HG03565 (cell line): ENCODE data around the gene CAMKK1.

Experiments
- ATAC-seq: cut with Tn5 transposase; IDR thresholded peaks from one replicate; pipeline ENCODE4 v1.9.1; 2021; ENCODE audit warnings: mild to moderate bottlenecking, moderate library complexity; ENCODE audit not compliant: unreplicated experiment

CAMKK1 gene

DNA sequence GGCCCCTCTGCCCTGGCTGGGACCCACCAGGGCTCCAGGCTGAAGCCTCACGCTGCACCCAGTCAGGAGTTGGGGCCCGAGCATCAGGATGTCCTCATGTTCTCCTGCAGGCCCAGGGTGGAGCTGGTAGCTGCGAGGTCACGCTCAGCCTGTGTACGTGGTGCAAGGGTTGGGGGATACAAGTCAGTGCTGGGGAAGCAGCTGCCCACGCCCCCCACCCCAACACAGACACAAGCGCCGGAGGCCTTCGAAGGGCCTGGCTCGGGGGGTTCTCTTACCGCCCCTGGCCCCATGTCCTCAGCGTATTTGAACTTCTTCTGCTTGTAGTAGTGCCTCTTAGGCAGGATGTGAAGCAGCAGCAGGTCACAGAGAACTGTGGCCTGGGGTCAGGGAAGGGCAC is 4.9 kb upstream of the CAMKK1 start:
- ATAC-seq: no peak

DNA sequence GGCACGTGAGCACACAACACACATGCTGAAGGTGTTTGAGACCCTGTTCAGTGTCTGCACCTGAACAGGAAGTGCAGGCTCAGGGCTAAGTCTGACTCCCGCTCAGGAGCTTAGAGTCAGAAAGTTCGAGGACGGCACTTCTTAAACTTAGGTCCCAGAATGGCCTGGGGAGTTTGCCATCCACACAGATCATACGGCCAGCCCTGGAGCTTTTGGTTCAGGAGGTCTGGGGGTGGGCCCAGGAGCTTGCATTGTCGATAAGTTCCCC is 4.0 kb upstream of the CAMKK1 start:
- ATAC-seq: no peak

DNA sequence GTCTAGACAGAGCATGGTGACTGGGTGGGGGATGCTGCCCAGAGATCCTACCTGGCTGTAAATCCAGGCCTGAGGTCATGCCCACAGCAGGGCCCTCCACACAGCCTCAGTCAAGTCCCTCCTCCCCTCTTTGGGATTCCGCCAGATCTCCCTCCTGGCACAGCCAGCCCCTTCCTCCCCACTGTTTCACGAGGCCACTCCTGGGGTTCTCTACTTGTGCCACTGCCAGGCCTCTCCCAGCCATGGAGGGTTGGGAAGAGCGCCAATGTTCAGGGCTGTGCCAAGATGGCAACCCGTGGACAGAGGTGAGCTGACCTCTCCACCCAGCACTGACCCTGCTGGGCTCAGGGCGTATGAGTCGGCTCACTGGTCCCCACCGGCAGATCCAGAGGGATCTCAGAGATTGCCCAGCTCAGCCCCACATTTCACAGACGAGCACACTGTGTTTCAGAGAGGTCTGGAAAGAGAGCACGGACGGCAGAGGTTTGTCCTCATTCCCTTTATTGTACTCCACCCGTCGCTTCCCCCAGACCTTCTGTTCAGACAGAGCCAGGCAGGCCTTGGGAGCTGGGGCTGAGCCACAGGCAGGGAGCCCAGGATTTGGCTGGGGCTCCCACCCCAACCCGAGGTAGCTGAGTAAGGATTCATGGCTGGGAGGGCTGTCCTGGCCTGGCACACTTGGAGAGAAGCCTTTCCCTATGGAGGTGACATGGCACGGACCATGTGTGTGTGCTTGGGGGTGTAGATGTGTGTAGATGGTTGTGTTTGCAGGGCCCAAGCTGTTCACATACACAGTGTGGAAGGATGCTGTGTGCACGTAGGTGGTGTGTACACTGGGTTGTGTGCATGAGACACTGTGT is 3.5 kb upstream of the CAMKK1 start:
- ATAC-seq: no peak

DNA sequence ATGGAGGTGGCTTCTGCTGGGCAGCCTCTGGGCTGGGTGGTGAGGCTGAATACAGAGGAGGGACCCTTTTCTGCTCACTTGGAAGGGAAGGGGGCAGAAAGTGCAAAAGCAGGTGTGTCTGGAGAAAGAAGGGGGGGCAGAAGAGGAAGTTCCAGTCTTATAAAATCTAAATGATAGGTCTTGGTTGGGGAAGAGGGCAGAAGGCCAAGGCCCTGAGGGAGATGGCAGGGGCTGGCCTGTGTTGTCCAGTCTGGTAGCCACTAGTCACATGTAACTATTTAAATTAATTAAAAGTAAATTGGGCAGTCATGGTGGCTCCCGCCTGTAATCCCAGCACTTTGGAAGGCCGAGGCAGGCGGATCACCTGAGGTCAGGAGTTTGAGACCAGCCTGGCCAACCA is 2.5 kb upstream of the CAMKK1 start:
- ATAC-seq: no peak

DNA sequence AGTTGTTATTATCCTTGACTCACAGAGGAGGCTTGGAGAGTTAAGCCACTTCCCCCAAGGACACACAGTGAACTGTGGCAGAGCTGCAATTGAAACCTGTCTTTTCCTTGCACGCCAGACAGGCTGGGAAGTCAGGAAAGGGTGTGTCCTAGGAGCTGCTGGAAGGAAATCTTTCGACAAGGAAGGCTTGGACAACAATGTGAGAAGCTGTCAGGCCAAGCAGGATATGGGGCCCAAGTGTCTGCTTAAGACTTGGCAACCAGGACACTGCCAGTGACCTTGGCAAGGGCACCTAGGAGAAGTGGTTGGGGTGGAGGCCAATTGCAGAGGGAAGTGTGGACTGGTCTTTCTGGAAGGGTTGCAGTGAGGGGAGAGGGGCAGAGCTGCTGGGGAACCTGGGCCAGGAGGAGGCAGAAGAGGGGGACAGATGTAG is 2.1 kb upstream of the CAMKK1 start:
- ATAC-seq: no peak

DNA sequence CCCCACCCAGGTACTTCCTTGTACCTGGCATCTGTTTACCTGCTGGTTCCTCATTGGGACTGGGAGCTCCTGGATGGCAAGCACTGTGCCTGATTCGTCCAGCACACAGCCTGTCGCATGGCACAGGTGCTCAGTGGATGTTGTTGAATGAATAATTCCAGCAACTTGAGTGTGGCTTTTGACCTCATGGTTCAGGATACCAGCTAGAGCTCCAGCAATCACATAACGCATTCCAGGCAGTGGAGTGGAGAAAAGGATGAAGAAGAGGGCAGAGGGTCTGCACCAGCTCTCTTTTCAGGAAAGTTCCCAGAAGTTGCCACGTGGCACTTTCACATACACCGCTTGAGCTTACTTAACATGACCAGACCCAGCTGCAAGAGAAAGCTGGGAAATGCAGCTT is 1.3 kb upstream of the CAMKK1 start:
- no peak for ATAC-seq

DNA sequence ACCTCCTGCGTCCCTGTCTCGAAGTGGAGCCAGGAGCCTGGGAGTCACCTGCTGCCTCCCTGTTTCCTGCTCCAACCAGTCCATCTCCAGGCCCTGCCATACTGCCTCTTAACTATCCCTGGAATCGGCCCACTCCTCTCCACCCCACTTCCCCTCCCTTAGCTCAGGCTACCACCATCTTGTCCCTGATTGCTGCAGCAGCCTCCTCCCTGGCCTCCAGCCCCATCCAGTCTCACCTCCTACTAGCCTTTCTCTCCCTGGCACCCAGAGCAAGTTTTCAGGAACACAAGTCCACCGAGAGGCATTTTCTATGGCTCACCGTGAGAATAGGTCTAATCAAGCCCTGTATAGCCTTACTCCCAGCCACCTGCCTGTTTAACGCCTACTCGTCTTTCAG is 865 bp upstream of the CAMKK1 start:
- no peak for ATAC-seq

DNA sequence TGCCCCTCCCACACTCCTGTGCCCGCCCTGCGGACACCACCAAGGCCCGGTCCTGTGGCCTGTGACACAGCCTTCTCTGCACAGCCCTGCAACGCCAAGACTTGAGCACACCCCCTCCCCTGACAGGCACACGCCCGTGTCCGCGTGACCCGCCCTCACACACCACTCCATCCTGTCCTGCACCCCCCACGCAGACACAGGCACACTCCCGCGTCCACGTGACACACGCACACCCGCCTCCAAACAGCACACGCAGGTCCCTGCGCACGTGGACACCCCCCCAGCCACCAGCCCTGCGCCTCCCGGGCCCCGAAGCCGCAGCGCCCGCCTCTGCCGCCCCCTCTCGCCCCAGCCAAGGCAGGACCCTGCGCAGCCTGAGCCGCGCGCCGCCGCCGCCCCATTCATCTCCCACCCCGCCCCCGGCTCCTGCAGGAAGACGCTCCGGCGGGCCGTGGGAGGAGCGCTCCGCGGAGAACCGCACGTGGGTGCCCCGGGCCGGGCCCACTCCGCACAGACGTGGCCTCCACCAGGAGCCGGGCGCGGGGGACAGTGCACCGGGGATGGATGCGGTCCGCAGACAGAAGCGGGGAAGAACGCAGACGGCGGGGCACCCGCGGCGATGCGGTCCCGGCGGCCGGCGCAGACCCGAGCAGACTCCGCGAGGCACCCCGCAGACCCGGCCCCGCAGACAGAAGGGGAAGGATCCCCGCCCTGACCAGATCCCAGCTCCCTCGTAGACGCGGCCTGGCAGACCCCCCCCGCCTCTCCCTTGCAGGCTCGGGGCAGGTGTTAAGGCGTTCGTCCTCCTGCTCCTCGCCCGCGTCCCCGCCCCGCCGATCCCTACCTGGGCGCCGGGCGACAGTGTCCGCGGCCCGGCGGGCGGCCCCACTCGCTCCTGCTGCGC is 506 bp downstream of the CAMKK1 start:
- peak; percentile 6 for ATAC-seq

DNA sequence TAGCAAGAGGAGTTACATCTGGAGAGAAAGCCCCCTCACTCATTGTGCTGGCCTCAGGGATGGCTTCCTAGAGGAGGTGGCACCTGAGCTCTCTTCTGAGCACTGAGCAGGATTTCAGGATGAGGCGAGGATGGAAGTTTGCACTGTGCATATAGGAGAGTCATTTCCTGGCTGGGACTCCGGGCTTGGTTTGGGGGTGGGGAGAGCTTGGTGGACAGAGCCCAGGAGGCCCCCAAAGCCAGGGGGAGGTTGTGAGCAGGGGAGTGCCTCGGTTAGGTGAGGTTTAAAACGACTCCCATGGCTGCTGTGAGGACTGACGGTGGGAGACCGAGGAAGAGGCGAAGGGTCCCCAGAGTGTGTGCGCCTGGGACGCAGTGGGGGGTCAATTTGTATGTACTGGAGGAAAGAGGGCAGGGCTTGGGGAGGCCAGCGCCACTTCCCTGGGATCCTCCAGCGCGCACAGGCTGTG is 1.2 kb downstream of the CAMKK1 start:
- no peak for ATAC-seq

DNA sequence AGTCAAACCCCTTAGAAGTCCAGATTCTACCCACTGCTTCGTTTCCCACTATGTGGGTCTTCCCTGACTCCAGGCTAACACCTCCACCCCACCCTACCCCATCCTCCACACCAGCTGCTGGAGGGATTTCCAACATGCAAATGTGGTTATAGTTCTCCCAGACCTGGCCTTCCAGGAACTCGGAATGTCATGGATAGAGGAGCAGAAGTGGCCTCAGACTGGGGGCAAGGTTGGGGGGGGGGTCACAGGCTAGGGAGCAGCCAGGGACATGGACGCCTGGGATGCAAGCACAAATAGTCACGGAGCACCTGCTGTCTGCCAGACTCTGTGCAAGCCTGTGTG is 2.0 kb downstream of the CAMKK1 start:
- no peak for ATAC-seq

DNA sequence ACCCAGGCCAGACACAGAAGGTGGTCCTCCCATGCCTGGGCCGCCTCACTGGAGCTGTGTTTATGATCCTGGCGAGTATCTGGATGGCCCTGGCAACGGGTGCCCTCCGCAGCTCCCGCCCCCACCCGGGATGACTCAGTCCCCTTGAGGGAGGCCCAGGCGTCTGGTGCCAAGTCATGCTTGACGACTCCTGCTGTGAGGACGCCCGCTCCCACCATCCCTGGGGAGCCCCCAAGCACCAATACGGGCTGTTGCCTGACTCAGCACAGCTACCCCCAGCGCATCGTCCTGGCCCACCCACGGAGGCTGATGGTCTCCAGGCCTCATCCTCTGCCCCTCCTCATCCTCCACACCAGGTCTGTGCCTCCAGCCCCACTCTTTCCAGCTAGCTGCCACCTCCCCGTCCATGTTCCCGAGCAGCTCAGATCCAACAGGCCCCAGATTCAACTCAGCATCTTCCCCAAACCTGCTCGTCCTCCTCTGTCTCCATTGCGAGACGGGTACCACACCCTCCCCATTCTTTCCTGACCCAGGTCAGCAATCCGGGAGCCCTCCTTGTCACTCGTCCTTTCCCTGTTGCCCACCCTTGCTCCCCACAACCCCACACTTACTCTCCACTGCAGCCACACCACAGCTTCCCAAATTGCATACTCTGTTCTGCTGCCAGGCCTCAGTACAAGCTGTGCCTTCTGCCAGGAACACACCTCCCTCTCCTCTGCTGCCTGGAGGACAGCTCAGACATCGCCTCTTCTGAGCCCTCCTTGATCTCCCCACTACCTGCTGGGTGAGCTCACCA is 2.6 kb downstream of the CAMKK1 start:
- no peak for ATAC-seq

DNA sequence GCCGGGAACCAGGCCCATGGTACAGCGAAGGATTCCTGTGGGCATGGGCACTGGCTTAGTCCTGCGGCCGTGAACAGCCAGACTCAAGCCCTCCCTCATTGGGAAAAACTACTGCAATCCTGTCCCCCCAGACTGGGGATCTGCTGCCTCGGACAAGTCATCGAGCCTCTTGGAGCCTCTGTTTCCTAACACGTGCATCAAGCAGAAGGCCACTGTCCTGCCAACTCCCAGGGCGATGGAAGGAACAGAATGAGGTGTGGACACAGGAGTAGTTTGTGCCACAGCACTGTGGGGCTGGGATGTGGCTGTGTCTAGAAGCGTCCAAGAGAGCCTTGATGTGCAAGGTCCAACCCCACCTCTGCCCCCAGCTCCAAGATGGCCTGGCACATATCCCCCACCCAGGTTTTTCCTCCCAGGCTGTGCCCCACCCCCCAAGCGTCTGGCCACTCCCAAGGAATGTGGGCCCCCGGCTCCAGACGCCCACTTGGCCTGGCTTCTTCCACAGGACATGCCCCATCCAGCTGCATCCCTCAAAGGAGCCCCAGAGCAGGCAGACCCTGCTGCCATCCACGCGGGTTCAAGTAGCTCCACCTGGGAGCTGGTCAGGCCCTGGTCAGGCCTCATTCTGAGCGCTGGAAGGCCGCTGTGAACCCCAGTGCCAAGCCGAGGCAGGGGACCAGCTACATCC is 3.4 kb downstream of the CAMKK1 start:
- no peak for ATAC-seq

DNA sequence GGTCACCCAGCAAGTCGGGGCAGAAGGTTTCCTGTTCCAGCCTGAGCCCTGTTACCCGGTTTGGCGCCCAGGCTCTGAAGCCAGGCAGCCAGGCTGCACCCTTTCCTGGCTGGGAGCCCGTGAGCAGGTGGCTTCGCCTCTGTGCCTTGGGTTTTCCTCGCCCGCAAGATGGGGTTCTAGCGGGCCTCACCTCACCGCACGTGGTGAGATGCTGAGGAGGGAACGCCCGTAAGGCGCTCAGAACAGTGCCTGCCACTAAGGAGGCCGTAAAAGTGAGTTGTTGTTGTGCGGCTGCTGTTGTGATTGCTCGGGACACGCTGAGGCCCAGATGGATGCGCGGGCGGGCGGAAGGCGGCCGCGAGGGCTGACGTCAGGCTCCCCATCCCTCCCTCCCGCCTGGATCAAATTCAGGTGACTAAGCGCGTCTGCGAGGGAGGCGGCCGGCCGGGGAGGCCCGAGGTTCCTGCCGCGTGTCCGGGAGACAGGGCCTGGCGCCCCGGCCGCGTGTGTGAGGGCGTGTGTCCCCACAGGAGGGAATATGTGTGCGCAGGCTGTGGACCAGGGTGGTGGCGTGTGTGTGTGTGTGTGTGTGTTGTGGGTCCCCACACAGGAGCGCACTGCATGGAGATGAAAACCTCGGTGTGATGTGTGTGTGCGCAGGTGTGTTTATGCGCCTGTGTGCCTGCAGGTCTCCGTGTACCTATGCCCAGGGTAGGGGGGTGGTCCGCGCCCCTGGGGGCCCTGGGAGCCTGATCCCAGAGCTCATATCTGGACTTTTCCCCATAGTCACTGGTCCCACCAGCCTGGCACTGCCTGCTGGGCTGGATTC is 4.3 kb downstream of the CAMKK1 start:
- no peak for ATAC-seq

DNA sequence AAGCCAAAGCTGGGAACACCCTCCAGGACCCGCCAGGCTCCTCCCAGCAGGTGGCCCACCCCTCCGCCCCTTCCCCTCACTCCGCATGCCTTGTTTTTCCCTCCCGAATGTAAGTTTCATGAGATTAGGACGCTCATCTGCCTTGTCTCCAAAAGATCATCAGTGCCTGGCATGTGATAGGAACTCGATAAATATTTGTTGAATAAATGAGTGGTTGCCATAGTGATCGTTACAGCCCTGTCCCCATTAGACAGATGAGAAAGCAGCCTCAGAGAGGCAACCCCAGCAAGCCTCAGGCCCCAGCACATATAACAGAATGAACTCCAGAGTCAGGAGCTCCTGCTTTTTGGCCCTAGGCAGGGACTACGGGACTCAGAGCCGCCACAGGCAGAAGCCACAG is 5.0 kb downstream of the CAMKK1 start:
- ATAC-seq: no peak

DNA sequence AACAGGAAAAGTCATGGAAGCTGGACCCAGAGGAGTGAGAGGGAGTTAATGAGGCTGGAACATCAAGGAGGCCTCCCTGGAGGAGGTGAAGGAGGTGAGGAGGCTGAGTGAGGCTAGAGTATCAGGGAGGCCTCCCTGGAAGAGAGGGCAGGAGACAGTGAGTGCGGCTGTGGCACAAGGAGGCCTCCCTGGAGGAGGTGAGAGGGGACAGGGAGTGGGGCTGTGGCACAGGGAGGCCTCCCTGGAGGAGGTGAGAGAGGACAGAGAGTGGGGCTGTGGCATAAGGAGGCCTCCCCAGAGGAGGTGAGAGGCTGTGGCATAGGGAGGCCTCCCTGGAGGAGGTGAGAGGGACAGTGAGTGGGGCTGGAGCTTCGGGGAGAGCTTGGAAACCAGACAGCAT is 5.5 kb downstream of the CAMKK1 start:
- ATAC-seq: no peak

DNA sequence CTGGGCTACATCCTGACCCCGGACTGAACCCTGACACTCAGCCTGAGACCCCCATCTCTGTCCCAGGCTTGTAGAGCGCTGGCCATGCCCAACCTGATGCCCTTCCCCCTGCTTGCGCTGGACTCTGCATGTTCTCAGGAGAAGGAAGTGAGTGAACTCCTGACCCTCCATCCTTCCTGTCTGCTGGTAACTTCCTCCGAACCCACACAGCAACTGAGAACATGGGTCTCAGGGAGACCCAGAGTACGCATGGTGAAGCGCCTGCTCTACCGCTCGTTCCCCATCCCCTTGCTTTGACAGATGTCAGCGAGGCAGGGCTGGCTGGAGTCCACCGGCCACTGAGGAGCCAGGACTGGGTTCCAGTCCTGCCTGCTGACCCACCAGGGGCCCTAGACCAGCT is 6.1 kb downstream of the CAMKK1 start:
- no peak for ATAC-seq

DNA sequence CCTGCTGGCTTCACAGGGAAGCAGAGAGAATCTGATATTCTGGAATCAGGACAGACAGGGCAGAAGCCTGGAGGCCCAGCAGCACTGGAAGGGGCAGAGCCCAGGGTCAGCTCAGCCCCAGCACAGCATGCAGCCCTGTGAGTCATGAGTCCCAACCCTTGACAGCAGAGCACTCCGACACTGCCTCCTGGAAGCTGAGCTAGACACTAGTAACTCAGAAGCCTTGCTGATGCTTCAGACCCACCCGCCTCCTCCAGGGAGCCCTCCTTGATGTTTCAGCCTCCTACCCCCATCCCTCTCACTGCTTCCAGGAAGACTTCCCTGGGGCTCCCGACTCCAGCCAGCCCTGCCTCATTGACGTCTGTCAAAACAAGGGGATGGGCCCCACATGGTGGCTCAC is 6.9 kb downstream of the CAMKK1 start:
- no peak for ATAC-seq

DNA sequence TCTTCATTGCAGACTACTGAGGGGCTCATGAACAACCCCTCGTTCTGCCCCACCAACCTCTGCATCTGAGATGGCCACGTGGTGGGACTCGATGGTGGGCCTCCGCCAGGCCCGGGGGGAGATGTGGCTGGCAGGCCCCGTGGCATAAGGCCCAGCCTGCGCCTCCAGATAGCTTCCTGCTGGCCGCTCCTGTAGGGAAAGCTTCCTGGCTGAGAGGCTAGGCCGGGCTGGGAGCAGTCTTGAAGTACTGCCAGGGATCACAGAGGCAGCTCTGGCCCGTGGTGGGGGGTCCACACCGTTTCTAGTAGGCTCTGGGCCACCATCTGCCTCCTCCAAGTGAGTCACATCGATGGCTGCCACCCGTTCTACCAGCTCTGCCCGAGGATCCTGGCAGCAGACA is 7.6 kb downstream of the CAMKK1 start:
- ATAC-seq: no peak

DNA sequence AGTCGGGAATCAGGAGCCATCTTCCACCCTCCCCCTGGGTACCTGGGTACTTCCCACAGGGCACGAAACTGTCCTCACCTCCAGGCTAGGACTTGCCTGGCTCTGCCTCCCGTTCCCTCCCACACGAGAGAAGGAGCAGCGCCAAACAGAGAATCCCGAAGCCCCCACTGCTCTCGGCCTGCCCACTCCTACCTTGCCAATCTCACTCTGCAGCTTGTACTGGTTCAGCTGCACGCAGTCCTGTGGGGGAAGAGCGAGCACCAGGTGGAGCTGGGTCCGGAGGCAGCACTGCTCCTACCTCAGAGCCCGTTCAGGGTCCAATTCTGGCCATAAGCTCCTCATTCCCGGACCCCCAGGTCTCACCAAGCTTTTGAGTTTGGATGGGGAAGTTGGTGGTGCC is 8.7 kb downstream of the CAMKK1 start:
- ATAC-seq: no peak

DNA sequence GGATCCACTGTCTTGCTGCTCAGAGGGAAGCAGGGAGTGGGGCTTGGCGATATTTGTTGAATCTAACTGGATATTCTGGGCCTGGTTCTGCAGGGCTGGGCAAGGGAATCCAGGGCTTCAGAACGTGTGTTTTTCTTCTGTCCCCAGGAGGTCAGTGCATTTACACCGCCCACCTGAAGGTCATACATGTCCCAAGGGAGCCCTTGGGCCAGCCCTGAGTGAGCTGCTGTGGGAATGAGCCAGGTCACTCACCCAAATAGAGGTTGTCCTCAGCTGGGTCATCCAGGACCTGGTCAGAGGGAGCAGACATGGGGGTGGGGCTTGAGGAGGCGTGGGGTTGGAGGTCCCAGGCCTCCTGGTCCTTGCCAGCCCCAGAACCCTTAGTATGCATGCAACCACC is 10.6 kb downstream of the CAMKK1 start:
- no peak for ATAC-seq
